Smooth muscle cell (in vitro differentiated cells): Measurements from ENCODE around the gene SLC26A1. TPM values are rescaled to one million over a fixed set of nuclear protein-coding genes. Genes with fewer than 3 reads are reported as not detected.

Source experiments
- DNase-seq: peaks from one replicate; lab custom pipeline; 2025; ENCODE audit not compliant: unreplicated experiment; lab: John Stamatoyannopoulos, UW
- H2AFZ ChIP-seq: fragments of 200-600 bp; sonication (generic); 2 replicates; pipeline ENCODE4 v1.6.0; 2016; ENCODE audit warnings: antibody characterized with exemption, low read depth, mild to moderate bottlenecking
- H3F3A ChIP-seq: fragments of 200-600 bp; sonication (generic); 2 replicates; pipeline ENCODE4 v1.6.0; 2017; ENCODE audit warnings: antibody characterized with exemption, low read depth
- H3K27ac ChIP-seq: fragments of 200-600 bp; sonication (generic); 2 replicates; pipeline ENCODE4 v1.5.1; 2016; ENCODE audit warnings: low read depth, mild to moderate bottlenecking
- H3K27me3 ChIP-seq: fragments of 200-600 bp; sonication (generic); 2 replicates; pipeline ENCODE4 v1.6.1; 2016; ENCODE audit warnings: low read depth, mild to moderate bottlenecking
- H3K36me3 ChIP-seq: fragments of 200-600 bp; sonication (generic); 2 replicates; pipeline ENCODE4 v1.5.1; 2016; ENCODE audit warnings: low read depth
- H3K4me1 ChIP-seq: fragments of 200-600 bp; sonication (generic); 2 replicates; pipeline ENCODE4 v1.5.1; 2016; ENCODE audit warnings: low read depth
- H3K4me2 ChIP-seq: fragments of 200-600 bp; sonication (generic); 2 replicates; pipeline ENCODE4 v1.6.0; 2016; ENCODE audit warnings: mild to moderate bottlenecking
- H3K4me3 ChIP-seq: fragments of 200-600 bp; sonication (generic); 2 replicates; pipeline ENCODE4 v1.5.1; 2016; ENCODE audit warnings: mild to moderate bottlenecking
- H3K79me2 ChIP-seq: fragments of 200-600 bp; sonication (generic); 2 replicates; pipeline ENCODE4 v1.6.0; 2016; ENCODE audit warnings: low read depth, mild to moderate bottlenecking
- H3K9ac ChIP-seq: fragments of 200-600 bp; sonication (generic); 2 replicates; pipeline ENCODE4 v1.6.0; 2016; ENCODE audit warnings: low read depth
- H3K9me3 ChIP-seq: fragments of 200-600 bp; sonication (generic); replicated peaks from 2 replicates; pipeline ENCODE4 v1.5.1; 2016; ENCODE audit warnings: low read depth
- H4K20me1 ChIP-seq: fragments of 200-600 bp; sonication (generic); 2 replicates; pipeline ENCODE4 v1.6.0; 2016; ENCODE audit warnings: low read depth
- WGBS: methylation state at CpG from one replicate; pipeline ENCODE4 v1.1.7; 2016; ENCODE audit warnings: low lambda C conversion rate; 5-methylcytosine and 5-hydroxymethylcytosine counted together
- polyA plus RNA-seq: library from polyadenylated mRNA; unstranded; fragments of >200 nt; fragmentation: Nextera tagmentation; extraction: Ambion mirVana; gene quantifications from 2 replicates; pipeline ENCODE4 v1.2.1, GENCODE V29; 2016
- total RNA-seq: library from RNA; depleted of rRNA; stranded (reverse); fragments of >200 nt; gene quantifications from 2 replicates; pipeline ENCODE4 v1.2.3, GENCODE V29; 2014
- TF ChIP-seq, protein P1 (sequence below): fragments of 200-600 bp; sonication (generic); IDR thresholded peaks from 2 replicates; pipeline ENCODE4 v1.5.1; 2017; ENCODE audit warnings: borderline replicate concordance, mild to moderate bottlenecking, antibody characterized with exemption; ENCODE audit not compliant: insufficient read depth, poor library complexity, severe bottlenecking

The SLC26A1 gene
- total and polyA plus RNA-seq, 2 experiments from 2014 or later, result 0.67 to 1.7 TPM

DNA sequence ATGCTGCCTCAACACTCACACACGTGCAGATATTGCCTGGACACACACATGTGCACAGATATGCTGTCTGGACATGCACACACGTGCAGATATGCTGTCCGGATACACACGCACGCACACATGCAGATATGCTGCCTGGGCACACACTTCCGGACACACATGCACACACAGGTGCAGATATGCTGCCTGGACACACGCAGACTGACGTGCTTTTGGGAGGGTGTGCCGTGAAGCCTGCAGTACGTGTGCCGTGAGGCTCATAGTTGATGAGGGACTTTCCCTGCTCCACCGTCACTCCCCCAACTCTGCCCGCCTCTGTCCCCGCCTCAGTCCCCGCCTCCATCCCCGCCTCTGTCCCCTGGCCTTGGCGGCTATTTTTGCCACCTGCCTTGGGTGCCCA is 32.9 kb upstream of the SLC26A1 start:
- no peaks in the 10 kb centered on the region for H3K27me3 ChIP-seq
- TF ChIP-seq, protein P1, sequence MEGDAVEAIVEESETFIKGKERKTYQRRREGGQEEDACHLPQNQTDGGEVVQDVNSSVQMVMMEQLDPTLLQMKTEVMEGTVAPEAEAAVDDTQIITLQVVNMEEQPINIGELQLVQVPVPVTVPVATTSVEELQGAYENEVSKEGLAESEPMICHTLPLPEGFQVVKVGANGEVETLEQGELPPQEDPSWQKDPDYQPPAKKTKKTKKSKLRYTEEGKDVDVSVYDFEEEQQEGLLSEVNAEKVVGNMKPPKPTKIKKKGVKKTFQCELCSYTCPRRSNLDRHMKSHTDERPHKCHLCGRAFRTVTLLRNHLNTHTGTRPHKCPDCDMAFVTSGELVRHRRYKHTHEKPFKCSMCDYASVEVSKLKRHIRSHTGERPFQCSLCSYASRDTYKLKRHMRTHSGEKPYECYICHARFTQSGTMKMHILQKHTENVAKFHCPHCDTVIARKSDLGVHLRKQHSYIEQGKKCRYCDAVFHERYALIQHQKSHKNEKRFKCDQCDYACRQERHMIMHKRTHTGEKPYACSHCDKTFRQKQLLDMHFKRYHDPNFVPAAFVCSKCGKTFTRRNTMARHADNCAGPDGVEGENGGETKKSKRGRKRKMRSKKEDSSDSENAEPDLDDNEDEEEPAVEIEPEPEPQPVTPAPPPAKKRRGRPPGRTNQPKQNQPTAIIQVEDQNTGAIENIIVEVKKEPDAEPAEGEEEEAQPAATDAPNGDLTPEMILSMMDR, result no peak
- H2AFZ ChIP-seq, result no peak overlapping the region
- no peaks in the 10 kb centered on the region for H3K4me1 ChIP-seq
- WGBS, result 66% methylated on average over 17 of the region's 17 CpGs
- peaks cover 18% of the 10 kb centered on the region for H4K20me1 ChIP-seq
- H3K36me3 ChIP-seq, result no peaks in the 10 kb centered on the region
- no peaks in the 10 kb centered on the region for H3K9me3 ChIP-seq
- no peak overlapping the region for H3K4me3 ChIP-seq
- H3K27ac ChIP-seq, result no peak overlapping the region
- DNase-seq, result no peak
- no peak overlapping the region for H3K4me2 ChIP-seq
- H3F3A ChIP-seq, result no peaks in the 10 kb centered on the region
- no peaks in the 10 kb centered on the region for H3K79me2 ChIP-seq
- H3K9ac ChIP-seq, result no peak overlapping the region

DNA sequence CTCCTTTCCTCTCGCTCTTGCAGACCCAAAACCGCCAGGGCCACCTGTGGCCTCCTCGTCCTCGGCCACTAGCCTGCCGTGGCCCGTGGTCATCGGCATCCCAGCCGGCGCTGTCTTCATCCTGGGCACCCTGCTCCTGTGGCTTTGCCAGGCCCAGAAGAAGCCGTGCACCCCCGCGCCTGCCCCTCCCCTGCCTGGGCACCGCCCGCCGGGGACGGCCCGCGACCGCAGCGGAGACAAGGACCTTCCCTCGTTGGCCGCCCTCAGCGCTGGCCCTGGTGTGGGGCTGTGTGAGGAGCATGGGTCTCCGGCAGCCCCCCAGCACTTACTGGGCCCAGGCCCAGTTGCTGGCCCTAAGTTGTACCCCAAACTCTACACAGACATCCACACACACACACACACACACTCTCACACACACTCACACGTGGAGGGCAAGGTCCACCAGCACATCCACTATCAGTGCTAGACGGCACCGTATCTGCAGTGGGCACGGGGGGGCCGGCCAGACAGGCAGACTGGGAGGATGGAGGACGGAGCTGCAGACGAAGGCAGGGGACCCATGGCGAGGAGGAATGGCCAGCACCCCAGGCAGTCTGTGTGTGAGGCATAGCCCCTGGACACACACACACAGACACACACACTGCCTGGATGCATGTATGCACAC is 31.8 kb upstream of the SLC26A1 start:
- 98% methylated on average over 24 of the region's 32 CpGs for WGBS
- H3K4me3 ChIP-seq, result no peak overlapping the region
- no peaks in the 10 kb centered on the region for H3K27me3 ChIP-seq
- TF ChIP-seq, protein P1, result no peak
- no peaks in the 10 kb centered on the region for H3K79me2 ChIP-seq
- DNase-seq, result no peak
- no peaks in the 10 kb centered on the region for H3K36me3 ChIP-seq
- H3K4me1 ChIP-seq, result no peaks in the 10 kb centered on the region
- H3K9me3 ChIP-seq, result no peaks in the 10 kb centered on the region
- H3F3A ChIP-seq, result no peaks in the 10 kb centered on the region
- no peak overlapping the region for H2AFZ ChIP-seq
- H3K4me2 ChIP-seq, result no peak overlapping the region
- H3K27ac ChIP-seq, result no peak overlapping the region
- H3K9ac ChIP-seq, result no peak overlapping the region
- H4K20me1 ChIP-seq, result peaks cover 18% of the 10 kb centered on the region

DNA sequence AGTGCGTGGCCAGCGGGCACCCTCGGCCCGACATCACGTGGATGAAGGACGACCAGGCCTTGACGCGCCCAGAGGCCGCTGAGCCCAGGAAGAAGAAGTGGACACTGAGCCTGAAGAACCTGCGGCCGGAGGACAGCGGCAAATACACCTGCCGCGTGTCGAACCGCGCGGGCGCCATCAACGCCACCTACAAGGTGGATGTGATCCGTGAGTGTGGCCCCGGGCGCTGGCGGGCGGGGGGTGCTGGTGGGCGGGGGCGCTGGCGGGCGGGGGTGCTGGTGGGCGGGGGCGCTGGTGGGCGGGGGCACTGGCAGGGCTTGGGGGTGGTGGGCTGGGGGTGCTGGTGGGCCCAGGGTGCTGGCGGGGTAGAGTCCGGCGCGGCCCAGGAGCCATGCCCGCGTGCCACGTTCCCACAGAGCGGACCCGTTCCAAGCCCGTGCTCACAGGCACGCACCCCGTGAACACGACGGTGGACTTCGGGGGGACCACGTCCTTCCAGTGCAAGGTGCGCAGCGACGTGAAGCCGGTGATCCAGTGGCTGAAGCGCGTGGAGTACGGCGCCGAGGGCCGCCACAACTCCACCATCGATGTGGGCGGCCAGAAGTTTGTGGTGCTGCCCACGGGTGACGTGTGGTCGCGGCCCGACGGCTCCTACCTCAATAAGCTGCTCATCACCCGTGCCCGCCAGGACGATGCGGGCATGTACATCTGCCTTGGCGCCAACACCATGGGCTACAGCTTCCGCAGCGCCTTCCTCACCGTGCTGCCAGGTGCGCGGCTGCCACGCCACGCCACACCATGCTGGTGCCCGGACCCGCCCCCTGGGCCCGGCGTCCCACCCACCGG is 30.9 kb upstream of the SLC26A1 start:
- WGBS, result 97% methylated on average over 44 of the region's 83 CpGs
- Histone ChIP-seq H3K9ac (no peak overlapping the region), H3K27me3 (no peaks in the 10 kb centered on the region), H3F3A (no peaks in the 10 kb centered on the region), H3K36me3 (no peaks in the 10 kb centered on the region), H3K79me2 (no peaks in the 10 kb centered on the region), H3K4me2 (no peak overlapping the region), H3K27ac (no peak overlapping the region), H3K4me1 (peaks cover 8% of the 10 kb centered on the region), H2AFZ (no peak overlapping the region), H3K9me3 (no peaks in the 10 kb centered on the region), H3K4me3 (no peak overlapping the region), H4K20me1 (peaks cover 21% of the 10 kb centered on the region)
- DNase-seq, result no peak
- TF ChIP-seq, protein P1, result no peak
